HG02981 (cell line): Measurements from ENCODE around the gene RPH3AL.
"Not testable (repeated sequence)": the region's sequence is repeated elsewhere in the genome, so short reads cannot be mapped to it uniquely, and the experiment has no call there.

Experiments
- ATAC-seq: cut with Tn5 transposase; IDR thresholded peaks from one replicate; pipeline ENCODE4 v1.9.1; 2021; ENCODE audit warnings: mild to moderate bottlenecking, moderate library complexity; ENCODE audit not compliant: unreplicated experiment

RPH3AL gene

GRCh38 chr17:283911-284675 is 68.5 kb downstream of the RPH3AL start:
- ATAC-seq: no peak

- no peak for ATAC-seq
These were observed 69.4 kb downstream of the RPH3AL start for GRCh38 chr17:282912-283882.

- ATAC-seq: no peak
These were observed 70.4 kb downstream of the RPH3AL start for GRCh38 chr17:282000-282911.

GRCh38 chr17:281365-281999 is 71.1 kb downstream of the RPH3AL start:
- no peak for ATAC-seq

GRCh38 chr17:280901-281300 is 71.7 kb downstream of the RPH3AL start:
- no peak for ATAC-seq

- ATAC-seq: no peak
These were observed 72.4 kb downstream of the RPH3AL start for GRCh38 chr17:280216-280615.

- no peak for ATAC-seq
These were observed 72.8 kb downstream of the RPH3AL start for GRCh38 chr17:279776-280175.

GRCh38 chr17:279331-279730 is 73.3 kb downstream of the RPH3AL start:
- ATAC-seq: no peak

GRCh38 chr17:278676-279059 is 73.9 kb downstream of the RPH3AL start:
- no peak for ATAC-seq

- ATAC-seq: no peak
These were observed 74.4 kb downstream of the RPH3AL start for GRCh38 chr17:278055-278675.

- no peak for ATAC-seq
These were observed 77.7 kb downstream of the RPH3AL start for GRCh38 chr17:274902-275301.

- no peak for ATAC-seq
These were observed 78.4 kb downstream of the RPH3AL start for GRCh38 chr17:273981-274832.

GRCh38 chr17:272856-273255 is 79.8 kb downstream of the RPH3AL start:
- ATAC-seq: not testable (repeated sequence)

GRCh38 chr17:271928-272623 is 80.5 kb downstream of the RPH3AL start:
- not testable (repeated sequence) for ATAC-seq

GRCh38 chr17:269616-270514 is 82.7 kb downstream of the RPH3AL start:
- no peak for ATAC-seq

- no peak for ATAC-seq
These were observed 85.6 kb downstream of the RPH3AL start for GRCh38 chr17:266701-267667.
